BLaER1 treated with 17β-estradiol and CSF1 and Interleukin-3, amounts not matched to agents 10 nM and 100 nM (cell line): ENCODE data around the gene CCN5.
"Not testable (repeated sequence)": the region's sequence is repeated elsewhere in the genome, so short reads cannot be mapped to it uniquely, and the experiment has no call there.

Experiments
- H3K27ac ChIP-seq, 11 experiments: shearing (Covaris generic); formaldehyde crosslinking; 2 replicates each; pipeline ENCODE4 v1.8.1; 2022
- H3K27me3 ChIP-seq, 11 experiments: shearing (Covaris generic); formaldehyde crosslinking; 2 replicates each; pipeline ENCODE4 v1.8.1; 2022
- H3K36me3 ChIP-seq, 11 experiments: shearing (Covaris generic); formaldehyde crosslinking; 2 replicates each; pipeline ENCODE4 v1.8.1; 2022
- H3K4me1 ChIP-seq, 10 experiments: shearing (Covaris generic); formaldehyde crosslinking; 2 replicates each; pipeline ENCODE4 v1.8.1; 2022
- H3K4me2 ChIP-seq, 11 experiments: shearing (Covaris generic); formaldehyde crosslinking; 2 replicates each; pipeline ENCODE4 v1.8.1; 2022
- H3K4me3 ChIP-seq, 10 experiments: shearing (Covaris generic); formaldehyde crosslinking; 2 replicates each; pipeline ENCODE4 v1.8.1; 2022
- H3K9ac ChIP-seq, 11 experiments: shearing (Covaris generic); formaldehyde crosslinking; 2 replicates each; pipeline ENCODE4 v1.8.1; 2022
- H3K9me3 ChIP-seq, 11 experiments: shearing (Covaris generic); formaldehyde crosslinking; replicated peaks in 1 of 11; 2 replicates each; pipeline ENCODE4 v1.8.1; 2022
- H4K20me1 ChIP-seq, 11 experiments: shearing (Covaris generic); formaldehyde crosslinking; 2 replicates each; pipeline ENCODE4 v1.8.1; 2022
- Cebpa-rat ChIP-seq, 11 experiments: shearing (Covaris generic); IDR thresholded peaks; 2 replicates each; pipeline ENCODE4 v1.8.1; 2022

CCN5 gene

GRCh38 chr20:44692932-44693480, 22.2 kb upstream of the CCN5 start:
- Histone ChIP-seq H3K4me3 (no peak overlapping the region), H3K9me3 (no peaks in the 10 kb centered on the region; a peak in 1 of 22 replicates), H4K20me1 (no peaks in the 10 kb centered on the region; a peak in 1 of 22 replicates), H3K4me1 (peaks cover 24 to 34% (median 27%) of the 10 kb centered on the region in 10 experiments), H3K27ac (no peak overlapping the region), H3K9ac (no peak overlapping the region), H3K4me2 (no peak overlapping the region), H3K36me3 (no peaks in the 10 kb centered on the region), H3K27me3 (no peaks in the 10 kb centered on the region)
- no peak for TF ChIP-seq Cebpa-rat (IDR thresholded peaks at IDR 0.05)

GRCh38 chr20:44693627-44694026, 21.5 kb upstream of the CCN5 start:
- TF ChIP-seq Cebpa-rat (IDR thresholded peaks at IDR 0.05) = no peak
- Histone ChIP-seq H3K9me3 (no peaks in the 10 kb centered on the region; a peak in 1 of 22 replicates), H3K4me2 (no peak overlapping the region), H3K27ac (no peak overlapping the region), H3K4me3 (no peak overlapping the region), H3K4me1 (peaks cover 24 to 38% (median 31%) of the 10 kb centered on the region in 10 experiments), H3K27me3 (no peaks in the 10 kb centered on the region), H3K36me3 (no peaks in the 10 kb centered on the region), H4K20me1 (no peaks in the 10 kb centered on the region; a peak in 1 of 22 replicates), H3K9ac (no peak overlapping the region)

- no peaks in the 10 kb centered on the region for H3K27me3 ChIP-seq
- no peak for TF ChIP-seq Cebpa-rat (IDR thresholded peaks at IDR 0.05)
Observed at GRCh38 chr20:44694159-44694558, 21.0 kb upstream of the CCN5 start.

GRCh38 chr20:44695295-44695673, 19.9 kb upstream of the CCN5 start:
- no peak for TF ChIP-seq Cebpa-rat (IDR thresholded peaks at IDR 0.05)
- no peak overlapping the region for H3K4me3 ChIP-seq
- H4K20me1 ChIP-seq = no peaks in the 10 kb centered on the region
- no peaks in the 10 kb centered on the region for H3K36me3 ChIP-seq
- peak overlapping the region in 10 of 11 experiments; percentile 29 to 69 (median 52); a peak in 16 of 22 replicates for H3K4me2 ChIP-seq
- H3K27me3 ChIP-seq = 0 out of 22 replicates have a peak, but pooled peaks cover 0 to under 1% (median 0%) of the 10 kb centered on the region in 11 experiments
- no peaks in the 10 kb centered on the region; a peak in 1 of 22 replicates for H3K9me3 ChIP-seq
- peaks cover 24 to 55% (median 43%) of the 10 kb centered on the region in 10 experiments for H3K4me1 ChIP-seq
- H3K27ac ChIP-seq = no peak overlapping the region
- no peak overlapping the region for H3K9ac ChIP-seq

More at GRCh38 chr20:44694159-44694558, 21.0 kb upstream of the CCN5 start:
- no peak overlapping the region for H3K4me3 ChIP-seq
- peaks cover 24 to 43% (median 35%) of the 10 kb centered on the region in 10 experiments for H3K4me1 ChIP-seq
- no peak overlapping the region for H3K4me2 ChIP-seq
- H3K36me3 ChIP-seq = no peaks in the 10 kb centered on the region
- no peaks in the 10 kb centered on the region; a peak in 1 of 22 replicates for H3K9me3 ChIP-seq
- H3K27ac ChIP-seq = no peak overlapping the region
- H3K9ac ChIP-seq = no peak overlapping the region
- H4K20me1 ChIP-seq = no peaks in the 10 kb centered on the region; a peak in 1 of 22 replicates

GRCh38 chr20:44695674-44696300, 19.4 kb upstream of the CCN5 start:
- Histone ChIP-seq H3K27me3 (peaks cover 0 to 5% (median 0%) of the 10 kb centered on the region in 11 experiments; a peak in 4 of 22 replicates), H3K9me3 (no peaks in the 10 kb centered on the region; a peak in 1 of 22 replicates), H3K4me3 (no peak overlapping the region), H3K36me3 (no peaks in the 10 kb centered on the region), H3K9ac (no peak overlapping the region), H3K4me1 (peaks cover 27 to 60% (median 48%) of the 10 kb centered on the region in 10 experiments), H3K4me2 (peak overlapping the region; percentile 11 to 69 (median 51); a peak in 21 of 22 replicates), H4K20me1 (no peaks in the 10 kb centered on the region), H3K27ac (0 out of 22 replicates have a peak overlapping the region, but pooled peaks of 1 of the 11 experiments have one; percentile 4)
- TF ChIP-seq Cebpa-rat (IDR thresholded peaks at IDR 0.05) = no peak

- Histone ChIP-seq H4K20me1 (no peaks in the 10 kb centered on the region), H3K27ac (0 out of 22 replicates have a peak overlapping the region, but pooled peaks of 1 of the 11 experiments have one; percentile 4), H3K4me3 (no peak overlapping the region), H3K4me1 (peaks cover 32 to 65% (median 53%) of the 10 kb centered on the region in 10 experiments), H3K27me3 (peaks cover 0 to 11% (median 0%) of the 10 kb centered on the region in 11 experiments; a peak in 4 of 22 replicates), H3K36me3 (no peaks in the 10 kb centered on the region), H3K9me3 (no peaks in the 10 kb centered on the region; a peak in 1 of 22 replicates), H3K9ac (no peak overlapping the region), H3K4me2 (peak overlapping the region; percentile 11 to 69 (median 51); a peak in 21 of 22 replicates)
- TF ChIP-seq Cebpa-rat (IDR thresholded peaks at IDR 0.05) = no peak
Observed at GRCh38 chr20:44696315-44696714, 18.9 kb upstream of the CCN5 start.

- H3K9me3 ChIP-seq, H3K4me3 ChIP-seq, H3K36me3 ChIP-seq, H4K20me1 ChIP-seq, H3K9ac ChIP-seq, H3K27ac ChIP-seq: not testable (repeated sequence)
- Histone ChIP-seq H3K4me1 (peaks cover 39 to 72% (median 61%) of the 10 kb centered on the region in 10 experiments), H3K27me3 (peaks cover 0 to 13% (median 0%) of the 10 kb centered on the region in 11 experiments; a peak in 4 of 22 replicates), H3K4me2 (peak overlapping the region in 10 of 11 experiments; percentile 11 to 69 (median 52); a peak in 16 of 22 replicates)
Observed at GRCh38 chr20:44697041-44697440, 18.1 kb upstream of the CCN5 start.

GRCh38 chr20:44698351-44698750, 16.8 kb upstream of the CCN5 start:
- H3K4me1 ChIP-seq = peaks cover 53 to 85% (median 74%) of the 10 kb centered on the region in 10 experiments
- no peaks in the 10 kb centered on the region for H3K9me3 ChIP-seq
- peaks cover 0 to 13% (median 0%) of the 10 kb centered on the region in 11 experiments; a peak in 4 of 22 replicates for H3K27me3 ChIP-seq
- H3K4me2 ChIP-seq = peak overlapping the region in 6 of 11 experiments; percentile 5 to 90 (median 29); a peak in 9 of 22 replicates
- TF ChIP-seq Cebpa-rat (IDR thresholded peaks at IDR 0.05) = no peak
- H3K36me3 ChIP-seq = no peaks in the 10 kb centered on the region
- H3K4me3 ChIP-seq = no peak overlapping the region
- no peaks in the 10 kb centered on the region for H4K20me1 ChIP-seq
- no peak overlapping the region for H3K9ac ChIP-seq
- no peak overlapping the region for H3K27ac ChIP-seq

- Histone ChIP-seq H4K20me1 (no peaks in the 10 kb centered on the region; a peak in 1 of 22 replicates), H3K4me2 (peak overlapping the region in 10 of 11 experiments; percentile 80 to 97 (median 89); a peak in 18 of 22 replicates), H3K9ac (no peak overlapping the region; a peak in 1 of 22 replicates), H3K36me3 (no peaks in the 10 kb centered on the region), H3K4me3 (no peak overlapping the region), H3K4me1 (peaks cover 62 to 97% (median 81%) of the 10 kb centered on the region in 10 experiments), H3K9me3 (no peaks in the 10 kb centered on the region), H3K27me3 (peaks cover 0 to 13% (median 0%) of the 10 kb centered on the region in 11 experiments; a peak in 4 of 22 replicates), H3K27ac (no peak overlapping the region)
- no peak for TF ChIP-seq Cebpa-rat (IDR thresholded peaks at IDR 0.05)
Observed at GRCh38 chr20:44700306-44700705, 14.9 kb upstream of the CCN5 start.
